OCI-LY7 (cell line): Measurements from ENCODE around the gene KCNQ1. TPM values are rescaled to one million over a fixed set of nuclear protein-coding genes. Genes with fewer than 3 reads are reported as not detected.

ENCODE experiments used
- BruUV-seq: library from RNA; stranded (reverse); fragments of 400-500 nt; replicated peaks from 2 replicates; lab custom pipeline; 2021; lab: Mats Ljungman, UMichigan
- CTCF ChIA-PET: fragments of 300-600 bp; sonication (Branson Sonifier 250); formaldehyde crosslinking; loops from one replicate; lab custom pipeline; 2022; ENCODE audit warnings: antibody characterized with exemption; ENCODE audit not compliant: unreplicated experiment; lab: Charles Lee
- POLR2A ChIA-PET: fragments of 300-600 bp; sonication (Branson Sonifier 250); formaldehyde crosslinking; loops from one replicate; lab custom pipeline; 2022; ENCODE audit warnings: antibody characterized with exemption; lab: Charles Lee
- DNase-seq: peaks from one replicate; pipeline ENCODE4 v3.0.0-alpha.2; 2015; ENCODE audit warnings: low spot score
- H2AFZ ChIP-seq: fragments of 200-600 bp; sonication (generic), shearing (Covaris generic); 2 replicates; pipeline ENCODE4 v1.6.1; 2014; ENCODE audit warnings: mild to moderate bottlenecking, antibody characterized with exemption, low read length, moderate library complexity
- H3K27ac ChIP-seq: fragments of 200-600 bp; sonication (generic); 2 replicates; pipeline ENCODE4 v1.5.1; 2014; ENCODE audit warnings: mixed run types, low read depth, mild to moderate bottlenecking, moderate library complexity, low read length, inconsistent platforms; ENCODE audit not compliant: poor library complexity, severe bottlenecking
- H3K36me3 ChIP-seq: fragments of 200-600 bp; sonication (generic); 2 replicates; pipeline ENCODE4 v1.6.1; 2014; ENCODE audit warnings: mild to moderate bottlenecking, antibody characterized with exemption, low read length, moderate library complexity, mixed read lengths; ENCODE audit not compliant: insufficient read depth
- H3K4me1 ChIP-seq: fragments of 200-600 bp; sonication (generic); 2 replicates; pipeline ENCODE4 v1.5.1; 2014; ENCODE audit warnings: mild to moderate bottlenecking, low read length; ENCODE audit not compliant: insufficient read depth, poor library complexity, severe bottlenecking
- H3K4me2 ChIP-seq: fragments of 200-600 bp; sonication (generic); 2 replicates; pipeline ENCODE4 v1.6.1; 2014; ENCODE audit warnings: mild to moderate bottlenecking, low read length
- H3K4me3 ChIP-seq: fragments of 200-600 bp; sonication (generic); 2 replicates; pipeline ENCODE4 v1.5.1; 2014; ENCODE audit warnings: mild to moderate bottlenecking, low read depth, low read length; ENCODE audit not compliant: poor library complexity, severe bottlenecking
- H3K79me2 ChIP-seq: fragments of 200-600 bp; sonication (generic); 2 replicates; pipeline ENCODE4 v1.6.1; 2016; ENCODE audit warnings: low read depth, mild to moderate bottlenecking, low read length, moderate library complexity, mixed read lengths; ENCODE audit not compliant: insufficient read depth
- H3K9me2 ChIP-seq: fragments of 200-600 bp; sonication (generic); 2 replicates; pipeline ENCODE4 v1.6.1; 2016; ENCODE audit warnings: mild to moderate bottlenecking, low read length, mixed read lengths; ENCODE audit not compliant: insufficient read depth
- H3K9me3 ChIP-seq: fragments of 200-600 bp; sonication (generic); 2 replicates; pipeline ENCODE4 v1.6.1; 2014; ENCODE audit warnings: mild to moderate bottlenecking, mixed run types, low read length, mixed read lengths
- H4K20me1 ChIP-seq: fragments of 200-600 bp; sonication (generic); 2 replicates; pipeline ENCODE4 v1.6.1; 2014; ENCODE audit warnings: mild to moderate bottlenecking, antibody characterized with exemption, low read length, moderate library complexity, mixed read lengths; ENCODE audit not compliant: insufficient read depth
- CTCF ChIP-seq: fragments of 200-600 bp; sonication (generic); conservative IDR thresholded peaks from 2 replicates; pipeline ENCODE4 v1.5.1; 2014; ENCODE audit warnings: mild to moderate bottlenecking, antibody characterized with exemption, low read length, moderate library complexity, mixed read lengths
- EZH2phosphoT487 ChIP-seq: fragments of 200-600 bp; sonication (generic); IDR thresholded peaks from 2 replicates; pipeline ENCODE4 v1.6.1; 2018; ENCODE audit warnings: low read depth, borderline replicate concordance, mild to moderate bottlenecking, mixed run types, antibody characterized with exemption, low read length, moderate library complexity, mixed read lengths
- intact Hi-C: fragments of 100-400 bp; cut with micrococcal nuclease; formaldehyde crosslinking; loops from one replicate; pipeline ENCODE4 v1.10.0; 2022; ENCODE audit not compliant: unreplicated experiment
- total RNA-seq, 2 experiments: library from RNA; depleted of rRNA in 1 of 2; stranded (reverse); fragments of >200 nt in 1 of 2; shearing (Covaris generic) in 1 of 2; gene quantifications; 2 replicates each; pipeline ENCODE4 v1.2.3, GENCODE V29; 2014 to 2022

KCNQ1 gene
- total RNA-seq, 2 experiments from 2014 or later, result 0.22 to 1.3 TPM

GRCh38 chr11:2752204-2752770 is 307.5 kb downstream of the KCNQ1 start:
- ChIA-PET CTCF (no interaction called here), POLR2A (no interaction called here)
- Histone ChIP-seq H3K9me3 (no peaks in the 10 kb centered on the region), H2AFZ (no peak overlapping the region), H3K4me2 (no peak overlapping the region), H3K9me2 (no peaks in the 10 kb centered on the region), H3K4me1 (no peaks in the 10 kb centered on the region), H3K79me2 (no peaks in the 10 kb centered on the region), H4K20me1 (no peaks in the 10 kb centered on the region), H3K4me3 (no peak overlapping the region), H3K36me3 (no peaks in the 10 kb centered on the region), H3K27ac (no peak overlapping the region)
- DNase-seq, result no peak
- intact Hi-C loops, result no loop called here
- TF ChIP-seq EZH2phosphoT487 (no peak), CTCF (no peak)
- BruUV-seq, result no TSS peak

- ChIA-PET POLR2A (no interaction called here), CTCF (no interaction called here)
- no peaks in the 10 kb centered on the region for H4K20me1 ChIP-seq
- DNase-seq, result no peak
- no TSS peak for BruUV-seq
- no peaks in the 10 kb centered on the region for H3K4me1 ChIP-seq
- no peak for TF ChIP-seq EZH2phosphoT487
- intact Hi-C loops, result no loop called here
- no peaks in the 10 kb centered on the region for H3K79me2 ChIP-seq
- H3K36me3 ChIP-seq, result no peaks in the 10 kb centered on the region
- no peaks in the 10 kb centered on the region for H3K9me2 ChIP-seq
- no peaks in the 10 kb centered on the region for H3K9me3 ChIP-seq
- no peak overlapping the region for H2AFZ ChIP-seq
- no peak overlapping the region for H3K27ac ChIP-seq
- H3K4me3 ChIP-seq, result no peak overlapping the region
- no peak overlapping the region for H3K4me2 ChIP-seq
These were observed 308.1 kb downstream of the KCNQ1 start for GRCh38 chr11:2752923-2753322.

GRCh38 chr11:2754008-2754407 is 309.2 kb downstream of the KCNQ1 start:
- no TSS peak for BruUV-seq
- no peaks in the 10 kb centered on the region for H3K36me3 ChIP-seq
- ChIA-PET POLR2A (no interaction called here), CTCF (no interaction called here)
- H3K9me3 ChIP-seq, result no peaks in the 10 kb centered on the region
- H3K79me2 ChIP-seq, result no peaks in the 10 kb centered on the region
- intact Hi-C loops, result no loop called here
- H3K9me2 ChIP-seq, result no peaks in the 10 kb centered on the region
- no peak overlapping the region for H3K27ac ChIP-seq
- H3K4me1 ChIP-seq, result no peaks in the 10 kb centered on the region
- H2AFZ ChIP-seq, result no peak overlapping the region
- DNase-seq, result no peak
- H4K20me1 ChIP-seq, result no peaks in the 10 kb centered on the region
- H3K4me2 ChIP-seq, result no peak overlapping the region
- TF ChIP-seq EZH2phosphoT487, result no peak
- TF ChIP-seq CTCF, result no peak
- no peak overlapping the region for H3K4me3 ChIP-seq
